DND-41 (cell line): Measurements from ENCODE around the gene HELZ.

Experiments used
- ATAC-seq: fragments of 200-7000 bp; cut with Tn5 transposase; 3 replicates; pipeline ENCODE4 v1.9.1; 2021; ENCODE audit warnings: low read depth; ENCODE audit not compliant: insufficient read depth
- DNase-seq: peaks from one replicate; pipeline ENCODE4 v3.0.0-alpha.2; 2020
- H2AFZ ChIP-seq: 2 replicates; pipeline ENCODE4 v1.6.0; 2012; ENCODE audit warnings: low read depth, low read length
- H3K27ac ChIP-seq: 2 replicates; pipeline ENCODE4 v1.5.1; 2012; ENCODE audit warnings: low read length, inconsistent platforms
- H3K27me3 ChIP-seq: fragments of 200-600 bp; sonication (generic); 2 replicates; pipeline ENCODE4 v1.6.0; 2012; ENCODE audit warnings: low read length, mild to moderate bottlenecking, inconsistent platforms; ENCODE audit not compliant: insufficient read depth, poor library complexity
- H3K36me3 ChIP-seq: 2 replicates; pipeline ENCODE4 v1.5.1; 2012; ENCODE audit warnings: low read length, inconsistent platforms; ENCODE audit not compliant: insufficient read depth
- H3K4me1 ChIP-seq: 2 replicates; pipeline ENCODE4 v1.5.1; 2012; ENCODE audit warnings: mild to moderate bottlenecking, low read length; ENCODE audit not compliant: insufficient read depth
- H3K4me2 ChIP-seq: 2 replicates; pipeline ENCODE4 v1.6.0; 2012; ENCODE audit warnings: mild to moderate bottlenecking, moderate library complexity, low read length, inconsistent platforms; ENCODE audit not compliant: insufficient read depth
- H3K4me3 ChIP-seq, 2 experiments: fragments of 200-600 bp in 1 of 2; shearing (Covaris generic) in 1 of 2; 2 replicates each; pipeline ENCODE4 v1.5.1; 2012 to 2016; ENCODE audit warnings: inconsistent platforms in 2 of 2, low read length in 2 of 2, mild to moderate bottlenecking in 2 of 2, low read depth in 1 of 2, moderate library complexity in 1 of 2
- H3K79me2 ChIP-seq: 2 replicates; pipeline ENCODE4 v1.6.0; 2012; ENCODE audit warnings: low read length, inconsistent platforms; ENCODE audit not compliant: insufficient read depth
- H3K9ac ChIP-seq: 2 replicates; pipeline ENCODE4 v1.6.0; 2012; ENCODE audit warnings: low read depth, mild to moderate bottlenecking, inconsistent platforms, low read length, moderate library complexity
- H3K9me3 ChIP-seq: 2 replicates; pipeline ENCODE4 v1.5.1; 2012; ENCODE audit warnings: low read length, moderate library complexity, mild to moderate bottlenecking, inconsistent platforms; ENCODE audit not compliant: insufficient read depth, severe bottlenecking
- H4K20me1 ChIP-seq: 2 replicates; pipeline ENCODE4 v1.6.0; 2012; ENCODE audit warnings: low read length; ENCODE audit not compliant: insufficient read depth
- EZH2 ChIP-seq: IDR thresholded peaks from 3 replicates; pipeline ENCODE4 v1.6.1; 2012; ENCODE audit warnings: borderline replicate concordance, low read depth, mild to moderate bottlenecking, moderate library complexity, low read length, inconsistent platforms; ENCODE audit not compliant: severe bottlenecking
- TF ChIP-seq, protein P1 (sequence below): IDR thresholded peaks from 2 replicates; pipeline ENCODE4 v1.5.1; 2012; ENCODE audit warnings: borderline replicate concordance, low read length, moderate library complexity, mild to moderate bottlenecking; ENCODE audit not compliant: poor library complexity, severe bottlenecking; ENCODE audit errors: extremely low read depth

The HELZ gene

DNA sequence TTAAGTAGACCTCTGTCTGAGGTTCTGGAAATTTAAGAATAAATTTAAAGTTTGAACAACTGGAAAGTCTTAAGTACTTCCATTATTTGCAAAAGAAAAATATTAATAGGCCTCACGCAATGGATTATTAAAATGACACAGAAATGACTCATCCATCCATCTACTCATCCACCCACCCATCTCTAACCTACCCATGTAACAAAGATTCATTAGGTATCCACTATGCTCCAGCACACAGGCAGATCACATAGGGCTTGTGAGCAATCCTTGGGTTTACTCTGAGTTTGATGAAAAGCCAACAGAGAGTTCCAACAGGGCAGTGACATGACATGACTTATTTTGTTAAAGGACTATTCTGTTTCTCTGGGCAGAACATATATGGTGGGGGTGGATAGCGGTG, 93.3 kb downstream of the HELZ start:
- H3K36me3 ChIP-seq = peaks cover 60% of the 10 kb centered on the region

DNA sequence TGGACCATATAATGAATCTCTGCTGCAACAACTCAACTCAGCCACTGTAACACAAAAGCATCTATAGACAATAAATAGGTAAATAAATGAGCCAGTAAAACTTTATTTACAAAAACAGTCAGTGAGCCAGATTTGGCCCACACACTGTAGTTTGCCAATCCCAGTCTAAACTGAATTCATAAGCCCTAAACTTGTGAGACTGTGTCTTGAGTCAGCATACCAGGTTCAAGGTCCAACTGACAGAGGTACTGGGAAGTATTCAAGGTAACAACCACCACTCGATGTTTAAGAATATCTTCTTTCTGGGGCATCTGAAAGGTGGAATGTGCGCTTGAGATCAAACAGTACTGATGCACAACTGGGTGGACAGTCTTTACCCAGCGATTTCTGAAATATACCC, 94.2 kb downstream of the HELZ start:
- ATAC-seq = no peak
- no peak overlapping the region for H3K4me2 ChIP-seq
- H3K27me3 ChIP-seq = no peaks in the 10 kb centered on the region
- TF ChIP-seq EZH2 = no peak
- DNase-seq = no peak
- H3K36me3 ChIP-seq = peaks cover 68% of the 10 kb centered on the region
- no peak overlapping the region for H3K27ac ChIP-seq
- no peaks in the 10 kb centered on the region for H4K20me1 ChIP-seq
- no peaks in the 10 kb centered on the region for H3K4me1 ChIP-seq
- no peaks in the 10 kb centered on the region for H3K79me2 ChIP-seq
- H3K9ac ChIP-seq = no peak overlapping the region
- H3K9me3 ChIP-seq = no peaks in the 10 kb centered on the region
- H3K4me3 ChIP-seq = no peak overlapping the region
- H2AFZ ChIP-seq = no peak overlapping the region

More for the DNA sequence above, 93.3 kb downstream of the HELZ start:
- Histone ChIP-seq H3K9me3 (no peaks in the 10 kb centered on the region), H3K79me2 (no peaks in the 10 kb centered on the region), H3K27me3 (no peaks in the 10 kb centered on the region), H3K4me1 (no peaks in the 10 kb centered on the region), H3K4me3 (no peak overlapping the region), H3K9ac (no peak overlapping the region), H3K4me2 (no peak overlapping the region), H3K27ac (no peak overlapping the region), H2AFZ (no peak overlapping the region), H4K20me1 (no peaks in the 10 kb centered on the region)
- TF ChIP-seq, protein P1, sequence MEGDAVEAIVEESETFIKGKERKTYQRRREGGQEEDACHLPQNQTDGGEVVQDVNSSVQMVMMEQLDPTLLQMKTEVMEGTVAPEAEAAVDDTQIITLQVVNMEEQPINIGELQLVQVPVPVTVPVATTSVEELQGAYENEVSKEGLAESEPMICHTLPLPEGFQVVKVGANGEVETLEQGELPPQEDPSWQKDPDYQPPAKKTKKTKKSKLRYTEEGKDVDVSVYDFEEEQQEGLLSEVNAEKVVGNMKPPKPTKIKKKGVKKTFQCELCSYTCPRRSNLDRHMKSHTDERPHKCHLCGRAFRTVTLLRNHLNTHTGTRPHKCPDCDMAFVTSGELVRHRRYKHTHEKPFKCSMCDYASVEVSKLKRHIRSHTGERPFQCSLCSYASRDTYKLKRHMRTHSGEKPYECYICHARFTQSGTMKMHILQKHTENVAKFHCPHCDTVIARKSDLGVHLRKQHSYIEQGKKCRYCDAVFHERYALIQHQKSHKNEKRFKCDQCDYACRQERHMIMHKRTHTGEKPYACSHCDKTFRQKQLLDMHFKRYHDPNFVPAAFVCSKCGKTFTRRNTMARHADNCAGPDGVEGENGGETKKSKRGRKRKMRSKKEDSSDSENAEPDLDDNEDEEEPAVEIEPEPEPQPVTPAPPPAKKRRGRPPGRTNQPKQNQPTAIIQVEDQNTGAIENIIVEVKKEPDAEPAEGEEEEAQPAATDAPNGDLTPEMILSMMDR = no peak
- no peak for TF ChIP-seq EZH2
- no peak for DNase-seq
- no peak for ATAC-seq

DNA sequence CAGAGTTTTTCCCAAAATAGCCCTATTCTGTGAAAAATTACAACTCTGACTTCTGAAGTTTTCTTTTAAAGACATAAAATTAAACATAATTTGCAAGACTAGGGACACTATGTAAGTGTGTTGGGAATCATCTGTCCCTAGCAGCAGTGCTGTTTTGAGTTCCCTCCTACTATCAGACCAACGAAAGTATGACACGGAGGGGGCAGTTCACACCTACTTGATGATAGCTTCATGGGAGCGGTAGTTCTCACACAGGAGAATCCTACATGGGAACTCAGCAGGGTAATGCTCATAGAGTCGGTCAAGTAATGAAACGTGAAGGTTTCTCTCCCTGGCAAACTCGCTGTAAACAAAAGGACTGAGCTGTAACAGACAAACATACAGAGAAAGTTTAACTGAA, 96.6 kb downstream of the HELZ start:
- Histone ChIP-seq H3K9ac (no peak overlapping the region), H3K9me3 (no peaks in the 10 kb centered on the region), H3K36me3 (peaks cover 93% of the 10 kb centered on the region), H3K4me1 (no peaks in the 10 kb centered on the region), H3K27me3 (no peaks in the 10 kb centered on the region), H3K27ac (no peak overlapping the region), H4K20me1 (no peaks in the 10 kb centered on the region), H3K4me3 (no peak overlapping the region), H3K4me2 (no peak overlapping the region), H2AFZ (no peak overlapping the region), H3K79me2 (no peaks in the 10 kb centered on the region)
- DNase-seq (no peak), ATAC-seq (no peak)
- TF ChIP-seq EZH2 = no peak
- TF ChIP-seq, protein P1 = no peak

DNA sequence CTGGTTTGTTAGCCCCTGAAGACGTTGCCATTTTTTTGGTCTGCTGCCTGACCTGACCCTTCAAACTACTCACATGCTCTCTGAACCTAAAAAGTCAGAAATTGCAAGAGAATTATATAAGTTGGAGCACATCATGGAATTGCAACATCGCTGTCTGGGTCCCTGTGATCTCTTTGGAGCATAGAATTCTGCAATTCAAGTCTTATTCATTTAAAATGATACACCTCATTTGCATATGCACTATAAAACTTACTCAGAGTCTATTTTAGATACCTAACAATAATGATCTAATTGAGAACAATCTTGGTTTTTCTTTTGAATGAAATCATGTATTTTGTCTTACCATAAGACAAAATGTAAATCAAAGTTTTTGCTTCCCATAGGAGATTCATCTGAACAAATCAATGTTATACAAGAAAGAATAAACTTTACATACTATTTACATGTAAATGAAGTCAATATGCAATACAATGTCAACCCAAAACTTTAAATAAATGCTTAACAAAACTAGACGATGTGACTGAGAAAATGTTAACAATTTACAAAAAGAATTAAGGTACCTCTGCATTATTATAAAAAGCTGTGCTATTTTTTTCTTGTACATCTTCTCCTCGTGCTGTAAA, 99.7 kb downstream of the HELZ start:
- no peaks in the 10 kb centered on the region for H3K27me3 ChIP-seq
- H3K4me3 ChIP-seq = no peak overlapping the region
- H3K9me3 ChIP-seq = no peaks in the 10 kb centered on the region
- peaks cover 80% of the 10 kb centered on the region for H3K36me3 ChIP-seq
- DNase-seq (no peak), ATAC-seq (no peak)
- H3K79me2 ChIP-seq = no peaks in the 10 kb centered on the region
- no peaks in the 10 kb centered on the region for H4K20me1 ChIP-seq
- no peak overlapping the region for H3K9ac ChIP-seq
- no peak for TF ChIP-seq EZH2
- TF ChIP-seq, protein P1 = no peak
- no peak overlapping the region for H3K27ac ChIP-seq
- H2AFZ ChIP-seq = no peak overlapping the region
- H3K4me2 ChIP-seq = no peak overlapping the region
- H3K4me1 ChIP-seq = no peaks in the 10 kb centered on the region
